Calu3 (cell line): ENCODE results near the gene HTATSF1. TPM values are rescaled to one million over a fixed set of nuclear protein-coding genes. Genes with fewer than 3 reads are reported as not detected.

Source experiments
- BruUV-seq: library from RNA; stranded (reverse); fragments of 400-500 nt; replicated peaks from 2 replicates; lab custom pipeline; 2021; lab: Mats Ljungman, UMichigan
- CTCF ChIA-PET: fragments of 300-600 bp; sonication (Branson Sonifier 250); formaldehyde crosslinking; loops from one replicate; lab custom pipeline; 2022; ENCODE audit warnings: antibody characterized with exemption; lab: Charles Lee
- DNase-seq: peaks from one replicate; pipeline ENCODE4 v3.0.0; 2022
- H3K27ac Mint-ChIP-seq: one replicate; pipeline ENCODE4 v1.8.0; 2022; ENCODE audit warnings: mixed read lengths; ENCODE audit not compliant: unreplicated experiment
- H3K27me3 Mint-ChIP-seq: one replicate; pipeline ENCODE4 v1.8.0; 2022; ENCODE audit warnings: mixed read lengths; ENCODE audit not compliant: unreplicated experiment
- H3K36me3 Mint-ChIP-seq: one replicate; pipeline ENCODE4 v1.8.0; 2022; ENCODE audit warnings: mild to moderate bottlenecking, moderate library complexity, mixed read lengths; ENCODE audit not compliant: insufficient read depth, unreplicated experiment
- H3K4me1 Mint-ChIP-seq: one replicate; pipeline ENCODE4 v1.8.0; 2022; ENCODE audit warnings: mild to moderate bottlenecking, low read depth, mixed read lengths; ENCODE audit not compliant: unreplicated experiment
- H3K4me3 Mint-ChIP-seq: one replicate; pipeline ENCODE4 v1.8.0; 2022; ENCODE audit warnings: mild to moderate bottlenecking, low read depth, moderate library complexity, mixed read lengths; ENCODE audit not compliant: unreplicated experiment
- H3K9me3 Mint-ChIP-seq: one replicate; pipeline ENCODE4 v1.8.0; 2022; ENCODE audit warnings: low read depth, mixed read lengths; ENCODE audit not compliant: unreplicated experiment
- CTCF ChIP-seq: fragments of 200-600 bp; IDR thresholded peaks from one replicate; pipeline ENCODE4 v1.8.0; 2022; ENCODE audit warnings: antibody characterized with exemption; ENCODE audit not compliant: unreplicated experiment
- intact Hi-C: fragments of 100-400 bp; cut with micrococcal nuclease; formaldehyde crosslinking; loops from one replicate; pipeline ENCODE4 v1.10.0; 2022; ENCODE audit not compliant: unreplicated experiment
- total RNA-seq: library from RNA; stranded (reverse); gene quantifications from 2 replicates; pipeline ENCODE4 v1.2.3, GENCODE V29; 2022

Gene HTATSF1
- total RNA-seq, 1 experiment from 2014 or later, result 46.0 TPM

- CTCF ChIA-PET, result no interaction called here
- Mint-ChIP-seq H3K27ac (no peak overlapping the region), H3K27me3 (peaks cover 44% of the 10 kb centered on the region), H3K36me3 (peaks cover 19% of the 10 kb centered on the region), H3K4me1 (no peaks in the 10 kb centered on the region), H3K4me3 (no peak overlapping the region), H3K9me3 (no peaks in the 10 kb centered on the region)
- no peak for DNase-seq
- intact Hi-C loops, result no loop called here
- no peak for TF ChIP-seq CTCF
- no TSS peak for BruUV-seq
Measured at GRCh38 chrX:136493011-136493410, 4.4 kb upstream of the HTATSF1 start.

DNA sequence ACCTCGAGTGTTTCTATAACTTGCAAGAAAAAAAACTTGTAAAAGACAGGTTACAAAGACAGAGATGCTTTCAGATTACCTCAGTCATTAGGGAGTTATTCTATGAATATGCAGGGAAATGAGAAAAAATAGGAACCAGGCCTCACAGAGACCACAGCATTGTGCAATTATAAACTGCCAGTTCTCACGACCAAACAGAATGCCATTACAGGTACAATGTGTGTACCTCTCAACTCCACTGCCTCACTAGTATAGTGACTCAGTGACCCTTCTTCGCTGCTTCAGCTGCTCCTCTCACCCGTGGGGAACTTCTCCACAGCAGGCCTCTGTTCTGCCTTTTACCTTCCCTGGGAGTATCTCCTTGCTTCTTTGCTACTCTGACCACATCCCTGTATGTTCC, 2.3 kb upstream of the HTATSF1 start:
- Mint-ChIP-seq H3K36me3 (peaks cover 28% of the 10 kb centered on the region), H3K4me1 (peaks cover 5% of the 10 kb centered on the region), H3K9me3 (no peaks in the 10 kb centered on the region), H3K27me3 (peaks cover 24% of the 10 kb centered on the region), H3K4me3 (no peak overlapping the region), H3K27ac (no peak overlapping the region)
- no peak for DNase-seq
- intact Hi-C loops, result loop anchor here (5.0 kb wide), 1 partner anchor 37 kb away; the partner anchor contains the start of gene VGLL1
- CTCF ChIA-PET, result interaction anchor here (0.6 kb wide), 1 partner anchor 112 kb away, joined by 4 read pairs; no protein-coding TSS in a partner anchor
- no peak for TF ChIP-seq CTCF
- no TSS peak for BruUV-seq

DNA sequence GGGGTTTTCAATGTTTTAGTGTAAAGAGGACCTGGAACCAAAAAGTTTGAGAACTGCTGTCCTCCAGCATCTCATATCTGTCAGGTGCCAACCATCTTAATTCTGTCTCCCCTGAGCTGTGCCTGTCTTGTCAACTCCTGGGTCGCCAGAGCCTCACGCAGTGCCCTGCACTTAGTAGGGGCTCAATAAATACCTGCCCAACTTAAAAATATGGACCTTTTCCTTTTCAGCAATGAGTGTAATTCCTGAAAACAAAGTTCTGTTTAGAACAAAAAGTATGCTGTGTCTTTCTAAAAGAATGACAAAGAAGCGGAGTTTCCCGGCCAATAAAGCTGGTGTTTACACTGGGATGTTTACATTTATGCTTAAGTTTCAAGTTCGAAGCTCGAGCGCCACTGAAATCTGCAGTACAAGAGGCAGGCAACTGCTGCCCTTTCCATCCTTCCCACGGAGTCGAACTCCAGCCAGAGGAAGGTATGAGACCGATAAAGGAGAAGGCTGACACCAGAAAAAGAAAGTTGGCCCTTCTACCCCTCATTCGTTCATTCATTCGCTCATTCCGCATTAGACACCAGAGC, 1.1 kb upstream of the HTATSF1 start:
- Mint-ChIP-seq H3K4me1 (peaks cover 5% of the 10 kb centered on the region), H3K27me3 (peaks cover 13% of the 10 kb centered on the region), H3K27ac (peak overlapping the region; percentile 82), H3K36me3 (peaks cover 28% of the 10 kb centered on the region), H3K4me3 (peak overlapping the region; percentile 73), H3K9me3 (no peaks in the 10 kb centered on the region)
- TF ChIP-seq CTCF, result no peak
- intact Hi-C loops, result loop anchor here (1.0 to 5.0 kb wide), 2 partner anchors 36 to 81 kb away; partner anchors contain the start of gene VGLL1
- DNase-seq, result no peak
- CTCF ChIA-PET, result interaction anchor here (1.0 kb wide), 1 partner anchor 60 kb away, joined by 3 read pairs; no protein-coding TSS in a partner anchor
- BruUV-seq, result TSS peak; percentile 96

GRCh38 chrX:136496764-136497555, 432 bp upstream of the HTATSF1 start:
- intact Hi-C loops, result loop anchor here (1.0 to 5.0 kb wide), 2 partner anchors 35 to 80 kb away; partner anchors contain the start of gene VGLL1
- no peaks in the 10 kb centered on the region for H3K9me3 Mint-ChIP-seq

More at GRCh38 chrX:136496764-136497555, 432 bp upstream of the HTATSF1 start:
- Mint-ChIP-seq H3K27me3 (peaks cover 6% of the 10 kb centered on the region), H3K27ac (peak overlapping the region; percentile 82), H3K4me1 (peaks cover 5% of the 10 kb centered on the region), H3K4me3 (peak overlapping the region; percentile 73), H3K36me3 (peaks cover 28% of the 10 kb centered on the region)
- CTCF ChIA-PET, result interaction anchor here (0.6 to 1.4 kb wide), 3 partner anchors 29 to 75 kb away, joined by 3 to 6 read pairs (median 3); no protein-coding TSS in a partner anchor
- no peak for TF ChIP-seq CTCF
- DNase-seq, result peak; percentile 86
- BruUV-seq, result no TSS peak
